Embryonic facial prominence (tissue), 1 donor: ENCODE data around the gene JCAD.

ENCODE experiments used
- DNase-seq: peaks from one replicate; pipeline ENCODE4 v3.0.0-alpha.2; 2016; ENCODE audit errors: extremely low spot score

JCAD gene

DNA sequence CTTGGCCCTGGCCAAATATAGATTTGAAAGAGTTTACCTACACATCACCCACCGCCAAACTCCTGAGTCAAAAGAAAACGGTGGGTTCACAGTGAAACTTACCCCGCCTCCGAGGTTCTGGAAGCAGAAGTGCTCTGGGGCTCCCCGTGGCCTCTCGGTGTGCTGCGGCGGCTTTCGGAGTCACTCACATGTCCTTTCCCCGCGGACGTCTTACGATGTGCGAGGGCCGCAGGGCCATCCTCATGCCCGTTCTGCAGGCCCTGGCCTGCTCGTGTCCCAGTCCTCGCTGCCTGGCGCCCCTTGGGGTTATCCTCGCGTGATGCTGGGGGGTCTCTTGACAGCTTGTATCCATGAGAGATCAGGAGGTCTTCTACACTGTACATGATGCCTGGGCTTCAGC, 12.0 kb downstream of the JCAD start:
- DNase-seq, result no peak

DNA sequence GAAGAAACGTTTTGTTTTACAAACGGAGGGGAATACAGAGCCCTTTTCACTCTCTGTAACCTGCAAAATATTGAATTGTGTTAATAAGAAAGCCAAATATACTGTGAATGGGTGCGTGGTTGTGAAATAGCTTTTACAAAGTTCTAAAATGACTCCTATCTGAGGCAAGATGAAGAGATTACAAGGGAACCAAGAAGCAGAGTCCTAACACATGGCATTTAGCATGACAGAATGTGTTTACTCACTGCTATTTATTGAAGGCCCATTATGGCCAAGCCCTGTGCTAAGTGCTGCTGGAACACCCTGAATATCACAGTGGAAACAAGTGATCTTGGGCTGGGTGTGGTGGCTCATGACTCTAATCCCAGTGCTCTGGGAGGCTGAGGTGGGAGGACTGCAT, 12.9 kb downstream of the JCAD start:
- DNase-seq, result no peak

DNA sequence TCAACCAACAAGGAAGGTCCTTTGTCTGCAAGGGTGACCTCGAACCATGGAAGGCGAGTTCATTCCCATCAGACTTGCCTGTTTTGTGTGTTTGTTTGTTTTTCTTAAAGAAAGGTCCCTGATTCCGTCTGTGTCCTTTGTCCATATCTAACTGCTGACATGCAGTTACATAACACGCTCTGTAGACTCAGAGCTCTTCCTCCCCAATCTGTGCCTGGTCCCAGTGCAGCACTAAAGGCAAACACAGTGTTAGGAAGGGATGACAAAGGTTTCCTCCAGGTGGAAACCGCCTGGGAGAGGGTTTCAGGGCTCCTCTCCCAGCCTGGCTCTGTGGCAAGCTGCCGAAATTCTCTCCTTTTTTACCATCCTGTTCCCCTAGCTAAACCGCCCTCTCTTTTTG, 13.4 kb downstream of the JCAD start:
- DNase-seq, result no peak

DNA sequence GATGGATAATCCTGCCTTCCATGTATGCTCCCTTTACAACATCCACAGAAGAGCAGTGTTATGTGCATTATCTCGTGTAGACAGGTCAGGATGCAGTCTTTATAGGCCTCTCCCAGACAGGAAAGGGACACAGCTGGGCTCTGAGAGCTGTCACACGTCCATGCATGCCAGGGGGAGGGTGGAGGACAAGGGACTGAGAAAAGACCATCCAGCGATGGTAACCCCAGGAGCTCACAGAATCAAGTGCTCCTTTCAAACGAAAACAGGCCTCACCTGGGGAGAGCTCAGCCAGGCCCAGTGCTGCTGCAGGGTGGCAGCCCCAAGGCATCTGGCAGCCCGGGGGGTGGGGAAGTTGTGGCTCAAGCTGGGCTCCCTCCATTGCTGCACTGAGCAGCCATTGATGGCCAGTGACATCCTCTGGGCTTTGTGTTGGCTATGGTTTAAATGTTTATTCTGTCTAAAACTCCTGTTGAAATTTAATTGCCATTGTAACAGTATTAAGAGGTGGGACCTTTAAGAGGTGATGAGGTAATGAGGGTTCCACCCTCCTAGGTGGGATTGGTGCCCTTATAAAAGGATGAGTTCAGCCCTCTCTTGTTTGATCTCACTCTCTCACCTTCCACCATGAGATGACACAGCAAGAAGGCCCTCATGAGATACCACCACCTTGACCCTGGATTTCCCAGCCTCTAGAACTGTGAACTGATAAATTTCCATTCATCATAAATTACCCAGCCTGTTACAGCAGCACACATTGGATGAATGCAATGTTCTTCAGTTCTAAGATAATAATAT, 15.7 kb downstream of the JCAD start:
- DNase-seq, result no peak

DNA sequence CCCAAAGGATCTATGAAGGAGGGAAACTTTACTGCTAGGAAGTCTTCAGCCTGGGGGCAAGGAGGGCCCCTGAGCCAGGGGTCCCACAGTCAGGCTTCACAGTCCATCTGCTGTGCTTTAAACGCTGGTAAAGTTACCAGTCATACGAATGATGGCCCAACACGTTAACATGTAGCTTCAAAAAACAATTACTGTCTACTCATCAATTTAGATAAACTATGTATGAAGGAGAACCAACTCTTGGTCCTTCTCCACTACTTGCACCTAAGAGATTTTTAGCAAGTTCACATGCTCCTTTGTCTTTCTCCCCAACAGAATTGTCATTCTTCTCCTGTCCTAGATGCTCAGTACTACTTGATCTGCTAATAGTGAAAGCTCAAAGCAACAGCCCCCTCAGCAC, 16.6 kb downstream of the JCAD start:
- DNase-seq, result no peak

DNA sequence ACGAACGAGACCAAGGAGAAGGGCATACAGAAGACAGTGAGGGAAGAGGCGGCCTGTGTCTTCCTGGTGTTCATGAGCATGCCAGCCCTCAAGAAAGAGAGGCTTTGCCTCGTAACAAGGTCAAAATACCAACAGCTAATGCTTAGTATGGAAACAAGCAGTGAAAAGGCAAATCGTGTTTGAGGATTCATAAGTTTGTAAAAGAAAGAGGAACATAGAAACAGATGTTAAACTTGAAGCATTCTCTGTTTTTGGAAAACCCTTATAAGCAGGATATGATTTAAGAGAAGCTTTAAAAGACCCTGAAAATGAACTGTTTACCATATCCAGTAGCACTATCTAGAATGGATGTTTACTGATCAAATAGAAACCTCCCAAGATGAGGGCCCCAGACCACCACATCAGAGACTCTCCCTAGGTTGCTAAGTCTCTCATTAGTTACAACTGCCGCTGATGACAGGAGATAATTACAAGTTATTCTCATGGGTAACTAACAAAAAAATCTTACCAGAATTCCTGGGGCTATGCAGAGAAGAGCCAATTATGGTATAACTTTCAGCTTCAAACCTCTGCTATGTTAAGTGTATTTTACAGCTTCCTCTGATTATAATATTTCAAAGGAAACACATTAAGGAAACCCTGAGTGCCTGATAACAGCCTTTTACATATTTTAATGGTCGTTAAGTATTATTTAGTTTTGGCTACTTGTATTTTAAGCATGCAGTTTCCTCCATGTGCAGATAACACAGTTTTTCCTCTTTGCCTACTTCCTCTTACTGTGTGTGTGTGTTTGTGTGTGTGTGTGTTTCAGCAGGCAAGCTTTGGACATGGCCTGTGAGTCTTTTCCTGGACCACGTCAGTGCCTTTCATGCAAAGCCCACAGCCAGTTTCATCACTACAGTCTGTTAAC, 17.9 kb downstream of the JCAD start:
- no peak for DNase-seq

DNA sequence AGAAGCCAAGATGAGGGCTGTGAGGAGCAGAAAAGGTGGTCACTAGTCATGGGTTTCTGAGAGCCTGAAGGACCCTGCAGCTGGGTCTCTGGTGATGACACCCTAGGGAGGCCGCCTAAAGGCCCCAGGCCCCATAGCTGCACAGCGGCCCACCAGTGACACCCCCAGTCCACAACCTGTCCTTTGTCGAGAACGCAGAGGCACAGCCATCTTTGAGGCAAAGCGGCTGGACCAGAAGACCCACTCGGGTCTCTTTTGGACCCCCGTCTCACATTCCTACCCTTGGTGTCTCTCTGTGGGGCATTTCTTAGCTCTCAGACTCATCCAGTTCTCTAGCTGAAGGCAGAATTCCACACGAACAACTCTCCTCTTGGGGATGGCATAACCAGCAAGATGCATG, 18.8 kb downstream of the JCAD start:
- no peak for DNase-seq

DNA sequence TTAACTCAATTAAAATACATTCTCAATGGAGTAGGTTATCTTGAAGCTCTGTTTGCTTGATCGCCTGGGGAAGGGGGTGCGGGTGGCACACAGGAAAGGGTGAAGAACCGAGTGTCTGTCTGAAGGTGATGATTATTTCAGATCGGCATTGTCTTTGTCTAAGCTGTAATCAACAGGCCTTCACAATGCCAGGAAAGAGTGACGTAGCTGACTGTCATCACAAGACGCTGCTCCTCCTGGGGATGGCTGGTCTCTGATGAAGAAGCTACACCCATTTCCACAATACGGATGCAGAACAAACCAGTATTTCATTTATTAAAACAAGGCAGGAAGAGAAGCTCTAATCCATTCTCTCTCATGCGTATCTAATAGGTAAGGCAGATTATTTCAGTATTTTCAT, 19.4 kb downstream of the JCAD start:
- no peak for DNase-seq

DNA sequence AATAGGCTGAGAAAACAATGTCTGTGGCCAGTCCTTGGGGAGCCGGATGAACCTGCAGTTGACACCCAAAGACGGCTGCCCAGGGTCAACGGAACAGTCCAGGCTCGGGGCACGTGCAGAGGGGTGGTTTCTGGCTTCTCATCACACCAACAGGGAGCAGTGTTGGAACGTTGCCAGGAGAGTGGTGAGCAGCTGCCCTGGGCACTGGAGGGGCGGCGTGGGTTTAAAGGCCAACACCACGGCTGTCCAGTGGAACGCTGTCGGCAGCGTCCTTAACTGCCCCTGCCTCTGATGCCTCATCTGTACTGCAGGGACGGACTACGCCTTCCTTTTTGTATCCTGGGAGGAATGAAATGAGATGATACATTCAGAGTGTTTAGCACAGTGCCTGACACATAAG, 19.8 kb downstream of the JCAD start:
- no peak for DNase-seq

DNA sequence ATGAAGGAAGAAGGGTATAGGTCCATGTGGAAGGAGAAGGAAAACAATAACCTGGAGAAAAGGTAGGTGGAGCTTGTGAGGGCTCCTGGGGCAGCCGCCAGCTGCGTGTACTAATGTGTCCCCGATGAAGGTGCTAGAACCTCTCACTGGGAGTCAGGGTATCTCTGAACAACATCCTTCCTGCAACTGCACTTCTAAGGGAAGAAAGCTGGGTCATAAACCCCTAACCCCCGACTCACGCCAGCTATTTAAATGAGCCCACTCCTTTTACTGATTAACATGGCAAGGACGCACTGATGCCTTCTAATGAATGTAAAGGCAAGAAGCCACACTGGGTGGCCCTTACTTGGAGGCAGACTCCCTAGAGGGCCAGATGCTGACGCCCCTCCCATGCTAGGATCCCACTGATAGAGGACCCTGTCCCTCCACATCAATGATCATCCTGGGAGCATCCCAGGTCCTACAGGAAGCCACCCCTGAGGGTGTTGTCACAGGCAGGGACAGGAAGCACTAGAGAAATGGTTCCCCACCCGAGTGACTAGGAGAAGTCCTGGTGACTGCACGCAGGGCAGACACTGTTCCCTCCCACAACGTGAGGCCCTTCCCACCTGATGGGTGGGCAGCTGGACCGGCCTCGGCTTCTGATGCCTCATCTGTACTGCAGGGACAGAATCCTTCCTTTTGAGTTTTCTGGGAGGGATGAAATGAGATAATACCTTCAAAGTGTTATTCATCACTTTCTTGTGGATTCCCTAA, 20.4 kb downstream of the JCAD start:
- DNase-seq, result no peak

DNA sequence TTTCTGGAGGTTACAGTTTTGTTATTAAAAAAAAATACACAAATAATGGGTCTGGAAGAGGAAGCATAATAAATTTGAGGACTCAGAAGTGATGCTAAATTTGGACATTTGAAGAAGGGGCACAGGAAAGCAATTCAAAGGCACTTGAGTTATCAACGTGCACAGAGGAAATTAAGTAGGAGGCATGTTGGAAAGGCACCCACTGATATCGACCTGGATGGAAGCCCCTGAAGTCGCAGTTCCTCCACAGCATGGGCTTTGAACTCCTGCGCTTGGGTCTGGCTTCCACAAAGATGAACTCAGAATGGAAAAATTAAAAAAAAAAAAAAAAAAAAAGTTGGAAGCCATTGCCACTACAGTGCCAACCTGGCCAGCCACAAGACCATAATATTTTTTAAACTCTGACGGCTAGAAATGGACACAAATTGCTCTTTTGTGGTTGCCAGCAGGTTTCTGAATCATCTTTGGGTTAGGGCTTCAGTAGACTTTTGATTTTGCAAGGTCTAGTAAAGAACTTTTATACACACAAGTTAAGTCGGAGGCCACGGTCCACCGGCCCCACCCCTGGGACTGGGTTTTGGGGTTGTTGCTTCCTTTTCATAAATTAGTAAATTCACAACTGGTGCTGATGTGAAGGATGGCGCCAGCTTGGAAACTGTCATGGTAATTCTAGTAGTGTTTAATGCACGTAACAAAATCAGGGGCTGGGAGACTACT, 21.6 kb downstream of the JCAD start:
- no peak for DNase-seq

DNA sequence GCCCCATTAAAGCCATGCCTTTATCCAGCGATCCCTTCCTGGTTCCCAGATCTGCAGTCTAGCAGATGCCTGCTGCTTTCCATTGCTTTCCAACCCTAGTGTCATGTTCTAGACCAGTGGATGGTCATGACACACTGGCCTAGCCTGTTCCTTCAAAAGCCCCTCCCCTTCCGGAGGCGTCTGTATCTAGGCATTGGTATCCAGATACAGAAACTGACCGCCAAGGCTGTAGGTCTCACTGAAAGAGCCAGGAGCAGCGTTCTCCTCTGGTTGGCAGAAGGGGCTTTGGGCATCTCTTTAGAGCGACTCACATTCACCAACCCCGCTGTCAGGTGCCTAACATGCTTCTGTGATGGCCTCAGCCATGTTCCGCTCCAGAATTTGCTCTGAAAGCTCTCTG, 22.6 kb downstream of the JCAD start:
- DNase-seq, result no peak

DNA sequence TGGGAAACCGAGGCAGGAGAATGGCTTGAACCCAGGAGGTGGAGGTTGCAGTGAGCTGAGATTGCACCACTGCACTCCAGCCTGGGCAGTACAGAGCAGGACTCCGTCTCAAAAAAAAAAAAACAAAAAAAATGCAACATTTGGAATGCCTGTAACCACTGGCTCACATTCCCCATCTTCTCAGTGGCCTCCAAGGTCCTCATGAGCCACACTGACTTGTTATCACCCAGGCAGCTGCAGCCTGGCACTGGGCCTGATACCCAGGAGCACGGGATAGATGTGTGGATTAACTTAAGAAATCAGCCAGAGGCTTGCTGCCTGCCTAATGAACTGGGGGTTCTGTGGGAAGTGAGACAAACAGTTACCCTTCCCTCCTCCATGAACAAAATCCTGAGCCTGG, 23.0 kb downstream of the JCAD start:
- DNase-seq, result no peak

DNA sequence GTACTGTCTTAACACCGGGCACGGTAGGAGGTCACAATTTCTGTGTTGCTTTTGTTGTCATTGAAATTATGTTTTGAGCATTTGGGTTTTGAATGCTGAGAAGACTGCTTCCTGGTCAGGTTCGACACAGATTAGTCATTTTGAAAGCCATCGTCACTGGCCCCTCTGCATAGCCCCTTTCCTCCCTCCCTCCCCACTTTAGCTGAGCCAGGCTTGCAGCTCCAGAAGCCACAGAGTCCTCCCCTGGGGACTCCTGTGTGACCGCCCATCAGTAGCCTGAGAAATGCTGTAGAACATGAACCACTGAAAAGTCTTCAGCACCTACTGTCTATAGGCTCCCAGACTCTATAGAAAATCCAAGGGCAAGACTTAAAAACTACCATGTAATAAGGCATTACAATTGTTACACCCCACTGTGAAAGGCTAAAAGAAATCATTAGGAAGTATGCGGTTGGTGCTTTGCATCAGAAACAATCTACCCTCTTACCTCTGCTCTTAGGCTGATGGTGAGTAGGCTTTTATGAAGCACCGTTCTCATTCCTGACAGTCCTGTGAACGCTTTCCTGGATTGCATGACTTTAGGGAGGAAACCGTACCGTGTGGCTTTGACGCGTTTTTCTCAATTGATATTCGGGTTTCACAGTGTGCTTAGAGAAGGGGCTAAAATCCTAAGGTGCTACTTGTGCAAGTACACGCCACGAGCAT, 24.8 kb downstream of the JCAD start:
- no peak for DNase-seq

DNA sequence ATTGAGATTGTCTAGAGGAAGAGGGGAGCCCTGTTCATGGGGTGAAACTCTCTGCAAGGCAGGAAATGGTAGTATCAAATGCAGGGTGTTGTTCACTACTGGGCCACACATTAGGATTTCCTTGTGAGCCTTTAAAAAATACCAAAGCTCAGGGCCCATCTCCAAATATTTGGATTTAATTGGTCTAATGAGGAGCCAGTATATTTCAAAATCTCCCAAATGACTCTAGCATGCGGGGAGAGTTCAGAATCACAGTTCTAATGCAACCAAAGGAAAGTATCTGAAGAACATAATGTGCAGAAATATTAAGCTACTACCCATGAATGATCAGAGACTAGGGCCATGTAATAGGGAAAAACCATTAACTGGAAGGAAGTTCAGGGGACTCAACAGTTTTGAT, 27.3 kb downstream of the JCAD start:
- DNase-seq, result no peak

DNA sequence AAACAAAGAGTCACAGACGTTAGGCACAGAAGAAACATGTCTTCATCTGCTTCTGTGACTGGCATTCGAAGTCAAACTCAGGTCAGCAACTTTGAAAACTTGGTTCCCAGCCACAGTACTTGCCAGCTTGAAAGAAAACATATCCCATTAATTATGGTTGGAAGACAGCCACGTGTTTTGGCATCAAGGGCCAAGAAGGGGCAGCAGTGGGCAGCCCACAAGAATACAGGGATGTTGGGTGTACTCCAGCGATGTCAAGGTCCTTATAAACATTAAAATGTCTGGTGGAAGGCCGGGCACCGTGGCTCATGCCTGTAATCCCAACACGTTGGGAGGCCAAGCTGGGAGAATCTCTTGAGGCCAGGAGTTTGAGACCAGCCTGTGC, 29.5 kb downstream of the JCAD start:
- no peak for DNase-seq

DNA sequence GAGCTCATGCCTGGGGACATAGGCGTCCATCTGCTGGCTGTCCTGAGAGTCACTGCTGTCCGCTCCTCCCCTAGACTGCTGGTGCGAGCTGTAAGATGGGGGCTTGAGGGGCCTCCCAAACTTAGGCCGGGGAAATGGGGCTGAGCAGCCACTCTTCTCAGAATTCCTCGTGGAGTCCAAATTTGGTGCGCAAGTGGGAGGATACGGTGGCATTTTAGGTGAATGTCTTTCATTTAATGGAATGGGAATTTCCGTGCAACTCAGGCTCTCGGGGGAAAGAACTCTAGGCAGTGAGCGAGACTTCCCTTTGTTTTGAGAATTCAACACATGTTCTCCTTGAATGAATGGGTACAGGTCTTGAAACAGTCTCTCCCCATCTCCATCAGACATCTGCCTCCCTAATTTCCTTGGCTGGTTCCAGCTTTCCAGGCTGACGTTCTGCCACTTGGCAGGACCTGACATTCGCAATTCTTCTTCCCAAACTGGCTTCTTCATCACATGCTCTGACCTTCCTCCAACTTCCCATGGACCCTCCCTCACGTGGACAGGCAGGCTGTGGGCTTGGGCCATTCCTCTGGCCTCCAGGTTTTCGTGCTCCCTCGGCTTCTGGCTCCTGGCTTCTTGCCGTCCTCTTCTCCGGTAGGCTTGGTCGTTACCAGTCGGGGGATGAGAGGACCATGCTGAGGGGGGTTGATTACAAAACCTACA, 30.1 kb downstream of the JCAD start:
- DNase-seq, result no peak

DNA sequence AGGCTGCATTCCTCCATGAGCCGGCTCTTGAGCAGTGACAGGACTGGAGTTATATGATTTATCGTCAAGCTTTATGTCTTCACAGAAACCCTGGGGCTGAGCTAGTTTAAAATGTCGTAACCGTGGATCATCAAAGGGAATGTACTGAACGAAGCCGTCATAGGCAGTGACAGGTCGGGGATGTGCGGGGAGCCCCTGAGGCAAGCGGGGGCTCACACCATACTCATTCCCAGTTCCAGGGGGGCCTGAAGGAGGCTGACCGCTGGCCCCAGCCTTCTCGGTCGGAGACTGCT, 30.7 kb downstream of the JCAD start:
- no peak for DNase-seq

DNA sequence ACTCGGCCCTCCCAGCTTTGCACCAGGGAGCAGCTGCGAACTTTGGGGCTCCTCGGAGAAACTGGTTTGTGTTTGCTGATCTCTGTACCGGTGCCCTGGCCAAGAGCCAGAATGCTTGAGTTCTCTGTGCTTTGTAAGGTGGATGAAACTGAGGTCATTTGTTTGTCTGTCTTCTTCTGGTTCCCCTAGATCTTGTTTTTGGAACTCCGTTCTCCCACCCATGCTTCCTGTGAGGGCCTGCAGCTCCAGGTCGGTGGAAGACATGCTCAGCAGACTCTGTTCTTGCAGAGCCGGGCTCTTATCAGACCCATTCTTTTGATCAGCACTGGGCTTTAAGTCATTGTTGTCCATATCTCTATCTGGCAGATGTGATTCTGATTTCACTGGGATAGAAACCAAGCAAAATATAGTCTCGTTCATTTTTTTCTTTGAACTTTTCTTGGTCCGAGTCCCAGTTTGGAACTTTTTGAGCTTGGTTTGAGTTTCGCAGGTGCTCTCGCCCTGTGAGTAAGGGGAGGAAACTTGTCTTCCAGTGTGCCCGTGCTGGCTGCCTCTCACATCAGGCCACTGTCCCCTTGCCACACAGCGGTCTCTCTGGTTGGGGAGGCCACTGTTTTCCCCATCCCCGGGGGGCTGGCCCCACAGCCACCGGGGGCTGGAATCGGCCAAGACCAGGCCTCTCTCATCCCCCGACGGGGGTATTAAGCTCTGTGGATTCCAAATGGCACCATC, 31.2 kb downstream of the JCAD start:
- no peak for DNase-seq
